ENCODE results near the gene NUTF2.
A peak's percentile ranks its signal among the peaks of the same experiment; 100 is the strongest.
"Not testable (repeated sequence)": the region's sequence is repeated elsewhere in the genome, so short reads cannot be mapped to it uniquely, and the experiment has no call there.

Gene NUTF2

GRCh38 chr16:67841198-67841815 is 5.4 kb upstream of the NUTF2 start:
- no peak for DNase-seq

GRCh38 chr16:67841816-67842508 is 4.8 kb upstream of the NUTF2 start, which contains the start of gene THAP11:
Gene THAP11 (plus strand): TSS chr16:67842320. CDS start chr16:67842555, 235 bp downstream.
- peak; percentile 91 for DNase-seq

GRCh38 chr16:67842509-67843342 is 4.0 kb upstream of the NUTF2 start:
- DNase-seq = peak; percentile 62

GRCh38 chr16:67843343-67843765 is 3.4 kb upstream of the NUTF2 start:
- no peak for DNase-seq

GRCh38 chr16:67844497-67844896 is 2.2 kb upstream of the NUTF2 start:
- DNase-seq = no peak

- DNase-seq = no peak
These were observed 1.3 kb upstream of the NUTF2 start for GRCh38 chr16:67845291-67846062.

- DNase-seq = no peak
These were observed 742 bp upstream of the NUTF2 start for GRCh38 chr16:67846063-67846319.

GRCh38 chr16:67847064-67847861 is 530 bp downstream of the NUTF2 start, which contains the start of gene CENPT:
Gene CENPT (minus strand): TSS chr16:67847693. CDS start chr16:67833859, 13,834 bp downstream.
- DNase-seq = no peak

- no peak for DNase-seq
These were observed 1.4 kb downstream of the NUTF2 start for GRCh38 chr16:67848118-67848517.

- no peak for DNase-seq
These were observed 6.9 kb downstream of the NUTF2 start for GRCh38 chr16:67853670-67854069.

- no peak for DNase-seq
These were observed 9.1 kb downstream of the NUTF2 start for GRCh38 chr16:67855789-67856188.

GRCh38 chr16:67856927-67857546 is 10.3 kb downstream of the NUTF2 start:
- no peak for DNase-seq

- peak; percentile 55 for DNase-seq
These were observed 11.0 kb downstream of the NUTF2 start for GRCh38 chr16:67857547-67858233.

- no peak for DNase-seq
These were observed 11.8 kb downstream of the NUTF2 start for GRCh38 chr16:67858500-67858899.

GRCh38 chr16:67860589-67861398 is 14.1 kb downstream of the NUTF2 start:
- no peak for DNase-seq

GRCh38 chr16:67861877-67862276 is 15.1 kb downstream of the NUTF2 start:
- DNase-seq = no peak

GRCh38 chr16:67862623-67863583 is 16.2 kb downstream of the NUTF2 start:
- no peak for DNase-seq

GRCh38 chr16:67864044-67864443 is 17.3 kb downstream of the NUTF2 start:
- DNase-seq = not testable (repeated sequence)

- no peak for DNase-seq
These were observed 17.9 kb downstream of the NUTF2 start for GRCh38 chr16:67864594-67864993.
